ENCODE measurements around the gene SLC9A9.
A peak's percentile ranks its signal among the peaks of the same experiment; 100 is the strongest.
"Not testable (repeated sequence)": the region's sequence is repeated elsewhere in the genome, so short reads cannot be mapped to it uniquely, and the experiment has no call there.

The SLC9A9 gene

GRCh38 chr3:143847787-143848631 lies at the start of gene SLC9A9:
Gene SLC9A9 (minus strand): TSS chr3:143848468. CDS start chr3:143848322, 146 bp downstream.
- peak; percentile 34 for DNase-seq

DNA sequence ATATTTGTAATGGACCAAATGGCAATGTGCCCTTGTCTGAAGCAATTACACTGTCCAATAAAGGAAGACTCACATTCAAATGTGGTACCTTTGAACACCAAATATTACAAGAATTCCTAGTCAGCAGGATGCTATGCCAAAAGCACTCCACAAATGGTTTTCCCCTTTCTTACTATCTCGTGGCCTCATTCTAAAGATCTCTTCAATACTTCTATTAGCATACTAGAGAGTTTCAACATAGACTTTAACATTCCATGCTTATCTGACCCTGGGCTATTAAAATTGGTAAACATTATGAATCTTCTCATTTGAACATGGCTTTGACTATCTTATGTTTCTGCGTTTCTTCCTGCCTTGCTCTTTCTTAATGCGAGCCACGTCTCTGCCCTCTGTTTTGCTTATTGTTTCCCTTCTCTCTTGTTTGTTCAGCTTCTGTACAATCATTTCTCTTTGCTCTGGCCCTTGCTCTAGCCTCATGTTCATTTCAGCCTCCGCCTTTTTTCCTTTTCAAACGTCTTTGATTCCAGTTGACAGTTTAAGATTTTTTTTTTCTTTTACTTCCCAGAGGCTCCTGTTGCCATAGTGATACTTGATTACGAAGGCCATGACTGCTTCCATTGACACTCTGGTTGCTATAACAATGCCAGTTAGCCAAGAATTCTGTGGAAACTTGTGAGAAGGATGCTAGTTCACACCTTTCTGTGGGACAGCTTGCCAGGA lies 49.5 kb upstream of the SLC9A9 start:
- DNase-seq, result no peak

DNA sequence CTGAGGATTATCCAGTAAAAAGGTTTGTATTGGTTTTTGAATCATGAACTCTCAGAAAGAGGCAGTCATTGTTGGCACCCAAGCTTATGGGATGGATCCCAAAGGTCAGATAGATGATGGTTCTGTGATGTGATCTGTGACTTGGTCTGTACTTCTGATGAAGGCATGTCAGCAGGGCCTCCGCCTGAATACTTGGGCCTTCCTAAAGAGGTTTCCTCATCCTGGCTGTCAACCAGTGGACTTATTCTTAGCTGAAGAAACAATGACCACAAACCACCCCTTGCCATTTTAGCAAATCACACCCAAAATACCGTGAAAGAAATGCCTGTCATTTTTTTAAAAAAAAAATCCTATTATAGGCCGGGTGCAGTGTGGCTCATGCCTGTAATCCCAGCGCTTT lies 48.2 kb upstream of the SLC9A9 start:
- DNase-seq, result no peak

DNA sequence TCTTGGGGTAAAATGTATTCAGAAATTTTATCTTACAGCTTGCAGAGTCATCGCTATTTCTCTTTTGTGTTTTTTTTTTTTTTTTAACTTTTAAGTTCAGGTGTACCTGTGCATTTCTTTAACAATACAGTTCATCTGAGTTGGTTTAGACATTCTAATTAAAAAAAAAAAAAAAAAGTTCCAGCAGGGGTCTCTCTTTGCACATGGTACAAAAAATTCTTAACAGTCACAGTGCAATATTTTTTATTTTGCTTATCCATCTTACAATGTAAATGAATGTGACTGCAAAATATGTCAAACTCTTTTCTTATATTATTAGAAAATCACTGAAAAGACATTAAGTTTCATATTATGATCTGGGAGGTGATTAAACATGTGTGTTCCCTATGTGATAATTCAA lies 47.5 kb upstream of the SLC9A9 start:
- no peak for DNase-seq

DNA sequence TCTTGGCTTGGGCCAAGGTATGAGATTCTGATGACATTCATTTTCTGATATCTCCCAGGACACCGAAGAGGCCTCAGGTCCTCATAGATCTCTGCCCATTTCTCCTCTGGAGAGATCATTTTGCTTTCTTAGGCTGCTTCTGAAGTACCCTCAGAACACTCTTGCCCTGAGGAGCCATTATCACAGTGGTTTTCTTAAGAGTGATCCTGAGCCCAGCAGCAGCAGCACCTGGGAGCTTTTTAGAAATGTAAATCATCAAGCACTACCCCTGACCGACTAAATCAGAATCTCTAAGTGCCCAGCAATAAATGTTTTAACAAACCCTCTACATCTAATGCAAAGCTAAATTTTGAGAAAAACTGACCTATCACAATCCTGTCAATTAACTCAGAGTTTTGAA lies 40.6 kb upstream of the SLC9A9 start:
- DNase-seq, result no peak

DNA sequence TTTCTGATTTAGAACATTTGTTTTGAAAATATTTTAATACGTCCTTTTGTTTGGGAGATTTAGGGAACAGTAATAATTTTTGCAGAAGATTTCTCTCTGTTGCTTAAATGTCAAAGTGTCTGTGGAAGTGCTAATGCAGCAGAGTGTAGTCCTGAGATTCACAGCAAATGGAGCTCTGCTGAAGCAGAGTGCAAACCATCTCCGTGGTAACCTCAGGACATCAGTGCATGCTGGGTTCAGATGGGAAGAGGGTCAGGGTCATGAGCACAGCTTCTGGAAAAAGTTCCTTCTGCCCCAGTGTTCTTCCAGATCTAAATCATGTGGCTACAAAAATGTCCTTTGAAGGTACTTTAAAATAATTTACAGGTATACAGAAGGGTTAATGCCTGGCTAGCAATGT lies 39.9 kb upstream of the SLC9A9 start:
- DNase-seq, result no peak

DNA sequence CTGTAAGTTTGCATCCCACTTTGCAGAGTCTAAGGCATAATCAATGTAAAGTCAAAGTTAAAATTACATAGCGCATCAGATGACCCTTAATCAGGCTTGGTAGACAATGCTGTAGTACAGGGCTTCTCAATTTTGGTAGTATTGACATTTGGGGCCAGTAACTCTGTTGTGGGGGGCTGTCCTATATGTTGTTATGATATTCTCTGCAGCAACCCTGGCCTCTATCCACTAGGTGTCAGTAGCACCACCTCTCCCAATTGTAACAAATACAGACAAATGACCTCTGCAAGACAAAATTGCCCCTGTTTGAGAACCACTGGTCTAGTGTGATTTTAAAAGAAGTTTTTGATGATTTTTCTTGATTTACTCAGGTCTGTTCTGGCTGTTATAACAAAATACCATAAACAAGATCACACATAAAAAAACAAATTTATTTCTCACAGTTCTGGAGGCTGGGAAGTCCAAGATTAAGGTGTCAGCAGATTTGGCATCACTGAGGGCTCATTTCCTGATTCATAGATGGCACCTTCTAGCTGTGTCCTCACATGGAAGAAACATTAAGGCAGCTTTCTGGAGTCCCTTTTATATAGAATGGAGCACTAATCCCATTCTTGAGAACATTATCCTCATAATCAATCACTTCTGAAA lies 37.6 kb upstream of the SLC9A9 start:
- peak; percentile 32 for DNase-seq

DNA sequence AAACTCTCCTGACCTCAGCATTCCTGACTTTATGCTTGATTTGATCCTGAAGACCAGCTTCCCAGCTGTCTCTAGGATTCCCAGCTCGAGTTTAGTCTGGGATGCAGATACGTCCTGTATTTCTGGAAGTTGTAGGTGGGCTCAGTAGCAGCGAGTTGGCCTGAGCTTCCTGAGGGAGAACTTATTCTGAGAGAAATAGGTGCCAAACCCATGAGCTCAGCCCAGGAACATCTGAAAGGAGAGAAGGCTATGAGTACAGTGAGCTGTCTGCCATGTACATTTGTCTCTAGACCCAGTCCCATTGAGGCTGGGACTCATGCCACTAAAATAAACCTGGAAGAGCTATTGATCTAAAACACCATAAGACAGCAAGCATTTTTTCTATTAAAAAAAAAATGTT lies 36.6 kb upstream of the SLC9A9 start:
- no peak for DNase-seq

- no peak for DNase-seq
Observed at GRCh38 chr3:143883151-143883550, 34.9 kb upstream of the SLC9A9 start.

GRCh38 chr3:143881095-143881494 lies 32.8 kb upstream of the SLC9A9 start:
- DNase-seq, result no peak

GRCh38 chr3:143875546-143875945 lies 27.3 kb upstream of the SLC9A9 start:
- no peak for DNase-seq

- not testable (repeated sequence) for DNase-seq
Observed at GRCh38 chr3:143873553-143873952, 25.3 kb upstream of the SLC9A9 start.

GRCh38 chr3:143865302-143865701 lies 17.0 kb upstream of the SLC9A9 start:
- DNase-seq, result no peak

GRCh38 chr3:143859465-143860203 lies 11.4 kb upstream of the SLC9A9 start:
- DNase-seq, result no peak

DNA sequence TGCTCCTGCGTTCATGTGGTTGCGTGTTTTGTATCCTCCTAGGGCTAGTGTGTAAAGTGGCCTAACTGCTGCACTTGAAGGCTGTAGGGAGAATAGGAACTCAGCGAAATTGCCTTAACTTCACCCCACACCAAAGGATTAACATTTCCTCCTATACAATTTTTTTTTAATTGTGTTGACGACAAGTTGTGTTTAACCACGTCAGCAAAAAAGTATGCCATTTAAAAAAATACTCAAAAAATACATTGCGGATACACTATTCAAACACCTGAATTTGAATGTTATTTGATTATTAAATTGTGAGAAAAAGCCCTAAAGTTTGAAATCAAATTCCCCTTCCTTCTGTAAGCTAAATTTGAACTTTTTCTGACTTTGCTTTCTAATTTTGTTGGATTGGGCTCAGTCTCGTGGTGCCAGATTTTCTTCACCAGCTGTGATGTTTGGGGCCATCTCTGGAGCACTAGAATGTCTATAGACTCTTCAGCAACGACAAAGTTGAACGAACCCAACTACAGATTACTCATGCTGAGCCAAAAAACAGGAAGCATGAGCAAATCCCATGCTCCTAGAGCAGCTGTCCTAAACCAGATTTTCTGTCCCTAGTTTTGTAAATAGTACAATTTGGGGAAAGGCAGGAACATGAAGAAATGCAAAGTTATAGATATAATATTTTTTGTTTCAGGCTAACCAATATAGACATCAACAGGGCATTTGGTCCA lies 8.1 kb upstream of the SLC9A9 start:
- no peak for DNase-seq

DNA sequence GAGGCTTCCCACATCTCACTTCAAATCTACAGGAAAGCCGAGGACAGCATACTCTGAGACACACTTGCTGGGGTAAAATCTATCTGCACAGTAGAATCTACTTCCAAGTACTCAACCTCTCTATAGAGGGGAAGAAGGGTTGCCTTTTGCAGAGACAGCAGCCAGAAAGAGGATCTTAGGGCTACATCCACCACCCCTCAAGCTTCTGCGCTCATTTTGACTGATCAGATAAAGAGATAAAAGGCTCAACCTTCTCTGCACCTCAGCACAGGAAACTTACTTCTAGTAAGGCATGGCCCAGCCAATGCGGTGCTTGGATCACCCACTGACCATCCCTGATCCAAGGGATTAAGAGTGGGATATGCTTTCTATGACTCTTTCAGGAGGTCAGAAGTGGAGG lies 6.9 kb upstream of the SLC9A9 start:
- no peak for DNase-seq

- DNase-seq, result no peak
Observed at GRCh38 chr3:143851331-143852017, 3.2 kb upstream of the SLC9A9 start.

GRCh38 chr3:143850877-143851276 lies 2.6 kb upstream of the SLC9A9 start:
- DNase-seq, result no peak

- DNase-seq, result no peak
Observed at GRCh38 chr3:143849854-143850549, 1.7 kb upstream of the SLC9A9 start.

GRCh38 chr3:143848704-143849103 lies 436 bp upstream of the SLC9A9 start:
- no peak for DNase-seq

DNA sequence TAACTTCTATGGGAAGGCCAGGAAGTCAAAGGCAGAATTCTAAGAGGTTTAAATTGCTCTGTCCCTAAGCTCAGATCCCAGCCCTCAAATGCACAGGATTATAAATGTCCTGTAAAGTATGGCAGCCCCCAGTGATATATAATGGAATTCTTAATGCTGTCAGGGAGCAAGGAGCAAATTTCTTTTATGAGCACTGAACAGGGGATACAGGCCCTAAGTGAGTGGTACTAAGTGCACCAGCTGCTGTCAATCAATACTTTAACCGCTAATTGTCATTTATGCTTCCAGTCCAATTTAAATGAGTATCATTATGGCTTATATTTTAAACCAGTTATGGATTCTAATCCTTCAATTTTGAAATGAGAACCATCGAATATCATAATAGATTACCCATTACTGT lies 4.7 kb downstream of the SLC9A9 start:
- no peak for DNase-seq

Measured in activated CD4-positive, alpha-beta T cell treated with anti-CD3 and anti-CD28 coated beads for 48 hours (primary cell).